Tracheal epithelial cell (primary cell): ENCODE measurements around the gene RTL5. TPM values are rescaled to one million over a fixed set of nuclear protein-coding genes. Genes with fewer than 3 reads are reported as not detected.

ENCODE experiments used
- total RNA-seq: library from RNA; depleted of rRNA; stranded (reverse); fragments of >200 nt; gene quantifications from 2 replicates; pipeline ENCODE4 v1.2.1, GENCODE V29; 2014

RTL5 gene
- total RNA-seq = 0.21 and 0.24 TPM in 2 replicates

DNA sequence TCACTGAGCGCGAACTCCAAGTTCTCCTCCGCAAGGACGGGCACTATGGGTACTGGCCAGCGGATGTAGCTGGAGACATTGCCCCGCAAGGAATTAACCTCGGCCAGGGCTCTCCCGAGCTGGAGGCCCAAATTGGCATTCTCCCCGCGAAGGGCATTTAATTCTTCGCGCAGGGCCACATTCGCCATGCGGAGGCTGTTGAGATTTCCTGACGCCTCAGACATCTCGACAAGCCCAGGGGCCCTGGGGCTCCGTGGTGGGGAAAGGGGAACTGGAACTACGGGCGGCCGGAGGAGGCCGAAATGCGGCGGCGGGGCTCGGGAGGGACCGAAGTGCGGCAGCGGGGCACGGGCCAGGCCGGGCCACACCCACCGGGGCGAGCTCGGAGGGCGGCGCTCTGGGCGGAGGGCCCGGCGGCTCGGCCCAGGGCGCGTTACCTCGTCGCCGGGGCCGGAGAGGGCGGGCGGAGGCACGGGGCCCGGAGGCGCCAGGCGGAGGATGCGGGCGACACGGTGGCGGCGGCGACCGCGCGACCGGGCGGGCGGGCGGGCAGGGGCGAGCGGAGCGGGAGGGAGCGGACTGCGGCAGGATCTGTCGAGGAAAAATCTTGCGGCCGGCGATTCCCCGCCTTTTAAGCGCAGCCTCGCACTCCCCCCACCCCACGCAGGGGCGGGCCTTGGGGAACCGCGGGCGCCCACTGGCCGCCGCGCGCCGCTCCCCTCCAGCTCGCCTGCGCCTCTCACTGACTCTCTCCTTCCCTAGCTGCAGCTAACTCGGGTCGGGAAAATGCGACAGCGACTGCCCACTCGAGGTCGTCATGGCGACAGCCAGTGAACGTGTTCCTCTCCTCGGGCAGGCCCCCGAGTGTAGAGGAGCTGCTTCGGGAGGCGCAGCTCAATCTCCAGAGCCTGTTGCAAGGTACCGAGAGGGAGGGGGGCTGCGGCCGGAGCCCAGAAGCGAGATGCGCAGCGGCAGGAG is at the start of gene RTL5:
TSS of gene RTL5 (minus strand) at position 599 of the 978 bp plus-strand sequence.

Other genes starting within 250 kb of the RTL5 start
- gene NHSL2, start 221.1 kb downstream of the RTL5 start, total RNA-seq = under 0.01 TPM in 2 replicates
- 7.0 and 8.1 TPM in 2 replicates for gene PIN4, start 49.8 kb upstream of the RTL5 start, total RNA-seq
- gene ERCC6L, start 107.1 kb upstream of the RTL5 start, total RNA-seq = under 0.01 and 0.48 TPM in 2 replicates
- gene RPS4X, start 145.3 kb upstream of the RTL5 start, total RNA-seq = 1,012 and 1,317 TPM in 2 replicates
- gene CITED1, start 174.0 kb upstream of the RTL5 start, total RNA-seq = 0.48 TPM in 1 of 2 replicates, not detected in the other